ENCODE results near the gene COA4. TPM values are rescaled to one million over a fixed set of nuclear protein-coding genes. Genes with fewer than 3 reads are reported as not detected.

Gene COA4
- total and polyA plus RNA-seq, 4 donors = 37.6 to 94.2 (median 76.2) TPM

- no peak for TF ChIP-seq FOXA2 (IDR thresholded peaks at IDR 0.05)
- TF ChIP-seq, protein P1, sequence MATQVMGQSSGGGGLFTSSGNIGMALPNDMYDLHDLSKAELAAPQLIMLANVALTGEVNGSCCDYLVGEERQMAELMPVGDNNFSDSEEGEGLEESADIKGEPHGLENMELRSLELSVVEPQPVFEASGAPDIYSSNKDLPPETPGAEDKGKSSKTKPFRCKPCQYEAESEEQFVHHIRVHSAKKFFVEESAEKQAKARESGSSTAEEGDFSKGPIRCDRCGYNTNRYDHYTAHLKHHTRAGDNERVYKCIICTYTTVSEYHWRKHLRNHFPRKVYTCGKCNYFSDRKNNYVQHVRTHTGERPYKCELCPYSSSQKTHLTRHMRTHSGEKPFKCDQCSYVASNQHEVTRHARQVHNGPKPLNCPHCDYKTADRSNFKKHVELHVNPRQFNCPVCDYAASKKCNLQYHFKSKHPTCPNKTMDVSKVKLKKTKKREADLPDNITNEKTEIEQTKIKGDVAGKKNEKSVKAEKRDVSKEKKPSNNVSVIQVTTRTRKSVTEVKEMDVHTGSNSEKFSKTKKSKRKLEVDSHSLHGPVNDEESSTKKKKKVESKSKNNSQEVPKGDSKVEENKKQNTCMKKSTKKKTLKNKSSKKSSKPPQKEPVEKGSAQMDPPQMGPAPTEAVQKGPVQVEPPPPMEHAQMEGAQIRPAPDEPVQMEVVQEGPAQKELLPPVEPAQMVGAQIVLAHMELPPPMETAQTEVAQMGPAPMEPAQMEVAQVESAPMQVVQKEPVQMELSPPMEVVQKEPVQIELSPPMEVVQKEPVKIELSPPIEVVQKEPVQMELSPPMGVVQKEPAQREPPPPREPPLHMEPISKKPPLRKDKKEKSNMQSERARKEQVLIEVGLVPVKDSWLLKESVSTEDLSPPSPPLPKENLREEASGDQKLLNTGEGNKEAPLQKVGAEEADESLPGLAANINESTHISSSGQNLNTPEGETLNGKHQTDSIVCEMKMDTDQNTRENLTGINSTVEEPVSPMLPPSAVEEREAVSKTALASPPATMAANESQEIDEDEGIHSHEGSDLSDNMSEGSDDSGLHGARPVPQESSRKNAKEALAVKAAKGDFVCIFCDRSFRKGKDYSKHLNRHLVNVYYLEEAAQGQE (IDR thresholded peaks at IDR 0.05) = no peak
- no peak for TF ChIP-seq HNF4A (conservative IDR thresholded peaks at IDR 0.05)
- no peak for TF ChIP-seq MAX (IDR thresholded peaks at IDR 0.05)
- no peak for TF ChIP-seq RAD21 (IDR thresholded peaks at IDR 0.05)
Observed at GRCh38 chr11:73872749-73873357, 3.8 kb downstream of the COA4 start (continued).

GRCh38 chr11:73870261-73870660, 6.4 kb downstream of the COA4 start:
- no peak for TF ChIP-seq ZBTB33 (IDR thresholded peaks at IDR 0.05)
- TF ChIP-seq FOXA2 (IDR thresholded peaks at IDR 0.05) = no peak
- no peak for TF ChIP-seq TAF1 (conservative IDR thresholded peaks at IDR 0.05)
- no peak for TF ChIP-seq FOXA1 (IDR thresholded peaks at IDR 0.05)
- no peak for TF ChIP-seq SP1 (IDR thresholded peaks at IDR 0.05)
- no peak for TF ChIP-seq HNF4G (IDR thresholded peaks at IDR 0.05)
- TF ChIP-seq, protein P1 (IDR thresholded peaks at IDR 0.05) = no peak
- TF ChIP-seq ATF3 (IDR thresholded peaks at IDR 0.05) = no peak
- no peak for TF ChIP-seq GABPA (IDR thresholded peaks at IDR 0.05 in 1 of 2, conservative IDR thresholded peaks at IDR 0.05 in 1 of 2)
- no peak for DNase-seq (ENCODE audit: low spot score)
- H3K27ac ChIP-seq (ENCODE audit: low read depth in 1 of 2, low read length in 2 of 2) = no peak overlapping the region

More at GRCh38 chr11:73870261-73870660, 6.4 kb downstream of the COA4 start:
- Histone ChIP-seq H3K9ac (ENCODE audit: low read depth in 1 of 2, low read length in 2 of 2) (no peak overlapping the region), H3K4me3 (ENCODE audit: low read depth in 1 of 3, low read length in 3 of 3) (no peak overlapping the region), H3K4me1 (ENCODE audit: control insufficient read depth in 4 of 4, insufficient read depth in 4 of 4, low read length in 3 of 4) (peaks cover 2 to 25% (median 9%) of the 10 kb centered on the region in 4 donors), H3K9me3 (ENCODE audit: control insufficient read depth in 4 of 4, low read length in 3 of 4) (no peaks in the 10 kb centered on the region), H3K36me3 (ENCODE audit: control insufficient read depth in 4 of 4, insufficient read depth in 3 of 4, low read depth in 1 of 4, low read length in 3 of 4) (peaks cover 7 to 18% (median 11%) of the 10 kb centered on the region in 4 donors), H3K27me3 (ENCODE audit: control insufficient read depth in 4 of 4, insufficient read depth in 4 of 4, low read length in 3 of 4) (no peaks in the 10 kb centered on the region)
- 81% methylated on average over 3 of the region's 3 CpGs for whole genome bisulfite sequencing
